IMR-90 (cell line): ENCODE results near the gene AHSA1. TPM values are rescaled to one million over a fixed set of nuclear protein-coding genes. Genes with fewer than 3 reads are reported as not detected.

Source experiments
- ATAC-seq: fragments of 200-7000 bp; cut with Tn5 transposase; 2 replicates; pipeline ENCODE4 v1.9.1; 2020; ENCODE audit warnings: low read depth, mild to moderate bottlenecking, moderate library complexity
- BruUV-seq: library from RNA; stranded (reverse); fragments of 400-500 nt; replicated peaks from 2 replicates; lab custom pipeline; 2021; lab: Mats Ljungman, UMichigan
- CTCF ChIA-PET: fragments of 300-600 bp; formaldehyde crosslinking; extraction: SDS; loops from one replicate; lab custom pipeline; 2021; ENCODE audit warnings: antibody characterized with exemption; lab: Yijun Ruan, JAX
- POLR2A ChIA-PET: fragments of 300-600 bp; sonication (Branson Sonifier 250); formaldehyde crosslinking; loops from one replicate; lab custom pipeline; 2022; ENCODE audit warnings: antibody characterized with exemption; ENCODE audit not compliant: unreplicated experiment; lab: Charles Lee
- DNase-seq: peaks from one replicate; pipeline ENCODE4 v3.0.0; 2013
- H2AFZ ChIP-seq: replicated peaks from 2 replicates; pipeline ENCODE3; 2013; ENCODE audit warnings: low read length, mild to moderate bottlenecking; ENCODE audit not compliant: poor library complexity
- H2AK5ac ChIP-seq: 2 replicates; pipeline ENCODE4 v1.6.1; 2013; ENCODE audit warnings: low read depth, low read length, inconsistent platforms
- H2AK9ac ChIP-seq: replicated peaks from 2 replicates; pipeline ENCODE3; 2013; ENCODE audit warnings: mild to moderate bottlenecking, low read depth, low read length, moderate library complexity; ENCODE audit not compliant: poor library complexity
- H2BK120ac ChIP-seq: 2 replicates; pipeline ENCODE4 v1.6.1; 2013; ENCODE audit warnings: low read depth, low read length, inconsistent platforms
- H2BK15ac ChIP-seq: 3 replicates; pipeline ENCODE4 v1.6.1; 2013; ENCODE audit warnings: low read depth, low read length, inconsistent platforms
- H2BK20ac ChIP-seq: 2 replicates; pipeline ENCODE4 v1.6.1; 2013; ENCODE audit warnings: low read depth, mild to moderate bottlenecking, inconsistent platforms, low read length, moderate library complexity
- H2BK5ac ChIP-seq: 2 replicates; pipeline ENCODE4 v1.6.1; 2013; ENCODE audit warnings: mild to moderate bottlenecking, low read depth, low read length, inconsistent platforms; ENCODE audit not compliant: poor library complexity, severe bottlenecking
- H3K14ac ChIP-seq: replicated peaks from 2 replicates; pipeline ENCODE4 v1.6.1; 2013; ENCODE audit warnings: low read depth, low read length, inconsistent platforms
- H3K18ac ChIP-seq: 2 replicates; pipeline ENCODE4 v1.6.1; 2013; ENCODE audit warnings: low read depth, low read length, control low read depth
- H3K23ac ChIP-seq: 2 replicates; pipeline ENCODE4 v1.6.1; 2013; ENCODE audit warnings: low read depth, low read length, inconsistent platforms
- H3K27ac ChIP-seq: 2 replicates; pipeline ENCODE4 v1.5.1; 2013; ENCODE audit warnings: mild to moderate bottlenecking, control low read depth, low read length; ENCODE audit not compliant: insufficient read depth
- H3K27me3 ChIP-seq: 2 replicates; pipeline ENCODE4 v1.6.1; 2013; ENCODE audit warnings: low read length; ENCODE audit not compliant: control insufficient read depth, insufficient read depth
- H3K36me3 ChIP-seq: 2 replicates; pipeline ENCODE4 v1.6.1; 2013; ENCODE audit warnings: low read length, mixed read lengths; ENCODE audit not compliant: control insufficient read depth, insufficient read depth
- H3K4ac ChIP-seq: 2 replicates; pipeline ENCODE4 v1.6.1; 2013; ENCODE audit warnings: low read depth, low read length, inconsistent platforms
- H3K4me1 ChIP-seq: 2 replicates; pipeline ENCODE4 v1.6.1; 2013; ENCODE audit warnings: low read length, mixed read lengths; ENCODE audit not compliant: control insufficient read depth, insufficient read depth
- H3K4me2 ChIP-seq: 2 replicates; pipeline ENCODE4 v1.6.1; 2013; ENCODE audit warnings: low read depth, mild to moderate bottlenecking, control low read depth, low read length, moderate library complexity
- H3K4me3 ChIP-seq: 2 replicates; pipeline ENCODE4 v1.5.1; 2013; ENCODE audit warnings: low read depth, mild to moderate bottlenecking, control low read depth, low read length, moderate library complexity; ENCODE audit not compliant: insufficient read depth
- H3K56ac ChIP-seq: 2 replicates; pipeline ENCODE4 v1.6.1; 2013; ENCODE audit warnings: low read length, inconsistent platforms; ENCODE audit not compliant: insufficient read depth; ENCODE audit errors: extremely low read depth
- H3K79me1 ChIP-seq, 2 experiments: 2 replicates each; pipeline ENCODE4 v1.6.1; 2013; ENCODE audit warnings: low read length in 2 of 2, inconsistent platforms in 1 of 2, low read depth in 1 of 2
- H3K9ac ChIP-seq: 2 replicates; pipeline ENCODE4 v1.6.1; 2013; ENCODE audit warnings: low read depth, low read length, control low read depth
- H3K9me1 ChIP-seq: 2 replicates; pipeline ENCODE4 v1.6.1; 2013; ENCODE audit warnings: low read length, inconsistent platforms; ENCODE audit not compliant: insufficient read depth
- H3K9me3 ChIP-seq: 2 replicates; pipeline ENCODE4 v1.6.1; 2013; ENCODE audit warnings: low read length; ENCODE audit not compliant: control insufficient read depth, insufficient read depth
- H4K20me1 ChIP-seq: 2 replicates; pipeline ENCODE4 v1.6.1; 2013; ENCODE audit warnings: low read length, inconsistent platforms; ENCODE audit not compliant: insufficient read depth
- H4K5ac ChIP-seq: 2 replicates; pipeline ENCODE4 v1.6.1; 2013; ENCODE audit warnings: mild to moderate bottlenecking, low read depth, low read length, control low read depth
- H4K8ac ChIP-seq, 2 experiments: 2 replicates each; pipeline ENCODE4 v1.6.1; 2013; ENCODE audit warnings: low read depth in 2 of 2, low read length in 2 of 2, control low read depth in 1 of 2, inconsistent platforms in 1 of 2
- H4K91ac ChIP-seq: 2 replicates; pipeline ENCODE4 v1.6.1; 2013; ENCODE audit warnings: low read depth, low read length, inconsistent platforms; ENCODE audit not compliant: insufficient read depth
- BHLHE40 ChIP-seq: fragments of 150-350 bp; IDR thresholded peaks from 2 replicates; pipeline ENCODE4 v1.6.1; 2016; ENCODE audit warnings: mild to moderate bottlenecking, low read depth, low read length
- CEBPB ChIP-seq: IDR thresholded peaks from 2 replicates; pipeline ENCODE4 v1.6.1; 2012; ENCODE audit warnings: low read depth, low read length, improper control_type of control experiment
- CHD1 ChIP-seq: IDR thresholded peaks from 2 replicates; pipeline ENCODE4 v1.6.1; 2012; ENCODE audit warnings: low read depth, low read length, improper control_type of control experiment
- MAFK ChIP-seq: IDR thresholded peaks from 2 replicates; pipeline ENCODE4 v1.6.1; 2012; ENCODE audit warnings: low read depth, low read length, improper control_type of control experiment
- MAZ ChIP-seq: IDR thresholded peaks from 2 replicates; pipeline ENCODE4 v1.6.1; 2012; ENCODE audit warnings: low read depth, mild to moderate bottlenecking, low read length, improper control_type of control experiment, moderate library complexity, borderline replicate concordance
- MXI1 ChIP-seq: IDR thresholded peaks from 2 replicates; pipeline ENCODE4 v1.6.1; 2012; ENCODE audit warnings: low read depth, mild to moderate bottlenecking, low read length, moderate library complexity, borderline replicate concordance
- NFE2L2 ChIP-seq: fragments of 150-350 bp; IDR thresholded peaks from 2 replicates; pipeline ENCODE4 v1.6.1; 2016; ENCODE audit warnings: low read depth, mild to moderate bottlenecking, low read length
- RAD21 ChIP-seq: IDR thresholded peaks from 2 replicates; pipeline ENCODE4 v1.6.1; 2012; ENCODE audit warnings: low read length, improper control_type of control experiment
- SMC3 ChIP-seq: fragments of 150-350 bp; IDR thresholded peaks from 2 replicates; pipeline ENCODE4 v1.6.1; 2016; ENCODE audit warnings: low read depth, mild to moderate bottlenecking, antibody characterized with exemption, low read length, moderate library complexity
- WGBS, 2 experiments: methylation state at CpG; one replicate each; pipeline versions ENCODE4 v1.1.5 to v1.1.7; 2013; ENCODE audit warnings: missing lambda C conversion rate in 2 of 2; ENCODE audit not compliant: insufficient read length in 1 of 2; ENCODE audit errors: extremely low coverage in 2 of 2; 5-methylcytosine and 5-hydroxymethylcytosine counted together
- dilution Hi-C: fragments of 300-500 bp; cut with HindIII; formaldehyde crosslinking; loops from one replicate; pipeline ENCODE4 v1.14.3; 2018; ENCODE audit warnings: low sequenced_read_pairs; ENCODE audit not compliant: unreplicated experiment
- in situ Hi-C: fragments of 300-500 bp; cut with MboI; formaldehyde crosslinking; loops from 3 replicates; pipeline ENCODE4 v1.14.3; 2019; ENCODE audit warnings: low sequenced_read_pairs, inconsistent platforms, mixed read lengths
- intact Hi-C: fragments of 100-400 bp; cut with micrococcal nuclease; formaldehyde crosslinking; loops from 2 replicates; pipeline ENCODE4 v1.10.0; 2022
- polyA plus RNA-seq, 3 experiments: library from polyadenylated mRNA; depleted of rRNA; stranded (reverse); fragments of >200 nt; gene quantifications; 2 replicates each; pipeline ENCODE4 v1.2.3, GENCODE V29; 2012; ENCODE audit warnings: low replicate concordance in 1 of 3
- total RNA-seq: library from RNA; depleted of rRNA; stranded (reverse); fragments of >200 nt; gene quantifications from 2 replicates; pipeline ENCODE4 v1.2.3, GENCODE V29; 2012
- TF ChIP-seq, protein P1 (sequence below): fragments of 150-350 bp; IDR thresholded peaks from 2 replicates; pipeline ENCODE4 v1.6.1; 2016; ENCODE audit warnings: low read depth, mild to moderate bottlenecking, low read length, moderate library complexity, borderline replicate concordance
- TF ChIP-seq, protein P2 (sequence below): conservative IDR thresholded peaks from 2 replicates; pipeline ENCODE4 v1.5.1; 2012; ENCODE audit warnings: mild to moderate bottlenecking, low read depth, low read length, improper control_type of control experiment

Gene AHSA1
- total and polyA plus RNA-seq, 2 of the 4 experiments (the other 2 are of a cell fraction) = 166 to 252 TPM

DNA sequence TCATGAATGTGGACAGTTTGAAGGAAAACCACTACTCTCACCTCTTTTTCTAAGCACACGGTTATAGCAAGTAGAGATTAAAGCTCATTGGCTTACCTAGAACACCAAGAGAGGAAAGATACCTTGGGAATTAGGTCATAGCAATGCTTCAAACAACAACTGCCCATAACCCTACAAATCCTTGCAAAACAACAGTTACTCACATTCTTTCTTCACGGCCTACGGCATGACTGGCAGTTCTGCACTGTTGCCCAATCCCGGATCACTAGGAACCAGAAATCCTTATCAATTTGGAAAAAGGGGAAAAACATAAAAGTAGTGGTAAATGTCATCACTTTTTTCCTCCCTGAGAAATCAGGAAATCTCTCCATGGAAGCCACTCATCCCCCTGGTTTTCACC lies 50.4 kb downstream of the AHSA1 start:
- H3K18ac ChIP-seq = no peak overlapping the region
- peaks cover 0 to 3% of the 10 kb centered on the region in 2 experiments; a peak in 1 of 4 replicates for H3K79me1 ChIP-seq
- no peaks in the 10 kb centered on the region for H4K20me1 ChIP-seq
- H2BK15ac ChIP-seq = no peak overlapping the region
- ATAC-seq (peak; percentile 84), DNase-seq (peak; percentile 79)
- no peaks in the 10 kb centered on the region for H3K9me3 ChIP-seq
- H2BK20ac ChIP-seq = no peak overlapping the region
- no peak overlapping the region for H2AFZ ChIP-seq
- ChIA-PET CTCF (no interaction called here), POLR2A (no interaction called here)
- H3K4ac ChIP-seq = no peak overlapping the region
- no peak overlapping the region for H2AK5ac ChIP-seq
- no peak overlapping the region for H4K8ac ChIP-seq
- no peak overlapping the region for H2BK5ac ChIP-seq
- H4K5ac ChIP-seq = no peak overlapping the region
- H3K4me1 ChIP-seq = peaks cover 8% of the 10 kb centered on the region
- H3K27me3 ChIP-seq = no peaks in the 10 kb centered on the region
- no peak overlapping the region for H3K14ac ChIP-seq
- no peak overlapping the region for H4K91ac ChIP-seq
- H3K9me1 ChIP-seq = peaks cover 3% of the 10 kb centered on the region; the same call in 1 of the 2 replicates
- H3K27ac ChIP-seq = no peak overlapping the region
- H3K4me3 ChIP-seq = no peak overlapping the region
- H3K56ac ChIP-seq = no peak overlapping the region
- in situ Hi-C loops (no loop called here), dilution Hi-C loops (no loop called here), intact Hi-C loops (no loop called here)
- no peak overlapping the region for H3K9ac ChIP-seq
- H3K36me3 ChIP-seq = peaks cover 12% of the 10 kb centered on the region
- no peak overlapping the region for H3K4me2 ChIP-seq
- WGBS, 2 experiments = no CpG with 5 or more reads among the region's 4 CpGs
- H2AK9ac ChIP-seq = no peak overlapping the region
- no peak for TF ChIP-seq RAD21
- TF ChIP-seq MXI1 = no peak
- no peak for TF ChIP-seq MAFK
- no peak for TF ChIP-seq SMC3
- TF ChIP-seq CEBPB = peak; percentile 95
- TF ChIP-seq BHLHE40 = 0 out of 2 replicates have a peak, but pooled peaks have one; percentile 18
- TF ChIP-seq NFE2L2 = peak; percentile 61; the same call in 1 of the 2 replicates
- no peak for TF ChIP-seq MAZ
- TF ChIP-seq, protein P1, sequence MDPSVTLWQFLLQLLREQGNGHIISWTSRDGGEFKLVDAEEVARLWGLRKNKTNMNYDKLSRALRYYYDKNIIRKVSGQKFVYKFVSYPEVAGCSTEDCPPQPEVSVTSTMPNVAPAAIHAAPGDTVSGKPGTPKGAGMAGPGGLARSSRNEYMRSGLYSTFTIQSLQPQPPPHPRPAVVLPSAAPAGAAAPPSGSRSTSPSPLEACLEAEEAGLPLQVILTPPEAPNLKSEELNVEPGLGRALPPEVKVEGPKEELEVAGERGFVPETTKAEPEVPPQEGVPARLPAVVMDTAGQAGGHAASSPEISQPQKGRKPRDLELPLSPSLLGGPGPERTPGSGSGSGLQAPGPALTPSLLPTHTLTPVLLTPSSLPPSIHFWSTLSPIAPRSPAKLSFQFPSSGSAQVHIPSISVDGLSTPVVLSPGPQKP = no peak
- TF ChIP-seq CHD1 = no peak
- TF ChIP-seq, protein P2, sequence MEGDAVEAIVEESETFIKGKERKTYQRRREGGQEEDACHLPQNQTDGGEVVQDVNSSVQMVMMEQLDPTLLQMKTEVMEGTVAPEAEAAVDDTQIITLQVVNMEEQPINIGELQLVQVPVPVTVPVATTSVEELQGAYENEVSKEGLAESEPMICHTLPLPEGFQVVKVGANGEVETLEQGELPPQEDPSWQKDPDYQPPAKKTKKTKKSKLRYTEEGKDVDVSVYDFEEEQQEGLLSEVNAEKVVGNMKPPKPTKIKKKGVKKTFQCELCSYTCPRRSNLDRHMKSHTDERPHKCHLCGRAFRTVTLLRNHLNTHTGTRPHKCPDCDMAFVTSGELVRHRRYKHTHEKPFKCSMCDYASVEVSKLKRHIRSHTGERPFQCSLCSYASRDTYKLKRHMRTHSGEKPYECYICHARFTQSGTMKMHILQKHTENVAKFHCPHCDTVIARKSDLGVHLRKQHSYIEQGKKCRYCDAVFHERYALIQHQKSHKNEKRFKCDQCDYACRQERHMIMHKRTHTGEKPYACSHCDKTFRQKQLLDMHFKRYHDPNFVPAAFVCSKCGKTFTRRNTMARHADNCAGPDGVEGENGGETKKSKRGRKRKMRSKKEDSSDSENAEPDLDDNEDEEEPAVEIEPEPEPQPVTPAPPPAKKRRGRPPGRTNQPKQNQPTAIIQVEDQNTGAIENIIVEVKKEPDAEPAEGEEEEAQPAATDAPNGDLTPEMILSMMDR = no peak
- no TSS peak for BruUV-seq
- no peak overlapping the region for H3K23ac ChIP-seq
- no peak overlapping the region for H2BK120ac ChIP-seq
